GM18909 (cell line): ENCODE results near the gene PTGR1.
A peak's percentile ranks its signal among the peaks of the same experiment; 100 is the strongest.
"Not testable (repeated sequence)": the region's sequence is repeated elsewhere in the genome, so short reads cannot be mapped to it uniquely, and the experiment has no call there.

Source experiments
- ATAC-seq: cut with Tn5 transposase; IDR thresholded peaks from one replicate; pipeline ENCODE4 v1.9.1; 2021; ENCODE audit warnings: mild to moderate bottlenecking; ENCODE audit not compliant: unreplicated experiment, poor library complexity

PTGR1 gene

DNA sequence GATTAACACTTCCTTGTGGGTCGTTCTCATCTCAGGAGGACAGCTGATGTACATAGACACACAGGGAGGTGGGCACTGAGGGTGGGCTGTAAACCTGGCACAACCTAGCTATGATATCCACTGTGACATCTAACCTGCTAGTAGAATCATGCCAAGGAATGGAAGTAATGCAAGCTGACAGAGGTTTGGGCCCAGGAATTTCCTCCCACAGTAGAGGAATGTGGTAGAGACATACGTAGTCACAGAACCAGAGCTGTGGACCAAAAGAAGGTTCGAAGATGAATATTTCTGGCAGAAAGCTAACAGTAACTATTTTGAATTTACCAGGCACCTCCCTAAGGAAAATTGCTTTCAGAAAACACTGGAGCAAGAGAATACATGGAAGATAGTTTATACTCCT, 16.5 kb upstream of the PTGR1 start:
- no peak for ATAC-seq

DNA sequence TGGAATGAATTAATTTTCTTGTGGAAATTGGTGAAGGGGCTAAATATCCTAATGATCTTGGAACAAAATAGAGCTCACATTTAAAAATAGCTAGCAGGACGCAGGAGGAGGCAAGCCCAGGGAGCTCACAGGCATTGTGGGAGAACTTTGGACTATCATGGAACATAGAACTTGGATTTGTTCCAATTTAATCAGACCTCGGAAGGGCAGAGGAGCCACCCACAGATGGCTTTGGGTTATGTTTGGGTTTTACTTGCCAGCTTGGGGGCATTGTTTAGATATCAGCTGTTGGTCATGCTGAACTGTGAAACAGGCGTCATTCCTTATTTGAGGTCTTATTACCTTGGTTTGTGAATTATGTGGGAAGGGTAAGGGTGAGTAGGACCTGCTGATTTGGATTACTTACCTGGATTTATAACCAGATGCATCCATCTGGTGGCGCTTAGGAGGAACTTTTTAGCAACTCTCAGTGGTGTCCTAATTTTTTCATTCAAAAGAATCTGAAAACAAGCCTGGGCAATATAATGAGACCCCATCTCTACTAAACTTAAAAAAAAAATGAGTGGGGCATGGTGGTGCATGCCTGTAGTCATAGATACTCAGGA, 14.1 kb upstream of the PTGR1 start:
- no peak for ATAC-seq

DNA sequence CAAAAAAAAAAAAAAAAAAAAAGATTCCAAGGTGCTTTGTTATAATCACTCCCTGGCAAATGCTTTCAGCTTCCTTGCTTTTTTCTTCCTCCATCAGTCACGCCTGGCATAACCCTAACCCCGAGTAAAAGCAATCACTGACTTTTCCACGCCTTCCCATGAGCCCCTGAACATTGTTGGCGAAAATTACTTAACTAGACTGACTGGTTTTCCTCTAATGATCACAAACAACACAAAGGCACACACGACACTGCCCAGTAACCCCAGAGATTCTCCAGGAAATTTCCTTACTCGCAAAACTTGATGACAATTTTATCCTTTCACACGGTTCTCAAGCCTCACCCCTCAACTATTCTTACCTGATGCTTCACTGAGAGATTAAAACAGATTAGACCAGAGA, 11.4 kb upstream of the PTGR1 start:
- no peak for ATAC-seq

DNA sequence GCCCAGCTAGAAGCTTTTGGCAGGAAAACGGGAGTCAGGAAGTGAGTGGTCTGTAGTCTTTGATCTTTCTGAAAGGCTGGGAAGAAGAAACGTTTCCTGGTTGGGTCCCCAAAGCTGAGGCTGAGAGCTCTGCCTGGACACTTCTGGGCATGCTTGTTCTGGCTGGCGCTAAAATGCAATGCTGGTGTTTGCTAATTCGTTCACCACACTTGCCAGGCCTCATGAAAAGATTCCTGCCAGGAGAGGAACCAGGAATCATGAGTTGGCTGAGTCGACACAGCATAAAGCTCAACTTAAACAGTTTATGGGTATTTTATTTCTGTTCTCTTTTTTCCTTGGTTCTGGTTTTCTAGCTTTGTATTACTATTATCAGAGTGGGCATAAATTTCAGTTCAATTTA, 10.7 kb upstream of the PTGR1 start:
- no peak for ATAC-seq

DNA sequence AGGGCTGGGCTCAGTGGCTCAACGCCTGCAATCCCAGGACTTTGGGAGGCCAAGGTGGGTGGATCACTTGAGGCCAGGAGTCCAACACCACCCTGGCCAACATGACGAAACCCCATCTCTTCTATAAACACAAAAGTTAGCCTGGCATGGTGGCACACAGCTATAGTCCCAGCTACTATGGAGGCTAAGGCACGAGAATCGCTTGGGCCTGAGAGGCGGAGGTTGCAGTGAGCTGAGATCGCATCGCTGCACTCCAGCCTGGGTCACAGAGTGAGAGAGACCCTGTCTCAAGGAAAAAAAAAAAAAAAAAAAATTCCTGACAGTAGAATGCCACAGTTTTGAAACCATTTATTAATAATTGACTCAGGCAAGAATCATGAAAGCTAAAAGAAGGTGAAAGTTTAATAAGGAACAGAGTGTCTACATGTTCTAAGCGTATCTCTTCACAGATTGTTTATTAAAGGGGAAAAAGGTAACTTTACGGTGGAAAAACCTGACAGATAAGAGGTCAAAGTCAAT, 5.7 kb upstream of the PTGR1 start:
- no peak for ATAC-seq

DNA sequence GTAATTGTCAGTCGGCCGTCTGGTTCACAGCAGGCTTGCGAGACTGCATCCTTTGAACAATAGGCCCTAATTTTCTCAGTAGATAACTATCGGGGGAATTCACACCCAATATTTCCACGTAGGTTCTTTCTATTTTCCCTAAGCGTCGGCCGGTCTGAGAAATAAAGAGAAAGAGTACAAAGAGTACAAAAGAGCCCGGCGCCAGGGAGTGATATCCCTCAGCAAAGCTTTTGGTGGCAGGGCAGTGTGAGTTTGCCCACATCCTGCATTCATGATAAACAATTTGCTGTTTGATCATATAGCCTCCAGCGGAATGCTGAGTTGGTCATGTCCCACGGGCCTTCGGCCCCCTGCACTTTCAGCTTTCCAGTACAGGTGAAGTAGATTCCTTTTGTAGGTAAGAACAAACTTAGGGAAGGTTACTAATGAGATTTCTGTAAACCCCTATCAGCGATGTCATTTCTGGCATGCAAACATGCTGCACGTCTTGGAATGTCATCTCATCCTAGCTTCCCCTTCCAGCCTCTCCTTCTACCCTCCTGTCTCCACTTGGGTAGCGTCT, 4.7 kb upstream of the PTGR1 start:
- ATAC-seq = no peak

DNA sequence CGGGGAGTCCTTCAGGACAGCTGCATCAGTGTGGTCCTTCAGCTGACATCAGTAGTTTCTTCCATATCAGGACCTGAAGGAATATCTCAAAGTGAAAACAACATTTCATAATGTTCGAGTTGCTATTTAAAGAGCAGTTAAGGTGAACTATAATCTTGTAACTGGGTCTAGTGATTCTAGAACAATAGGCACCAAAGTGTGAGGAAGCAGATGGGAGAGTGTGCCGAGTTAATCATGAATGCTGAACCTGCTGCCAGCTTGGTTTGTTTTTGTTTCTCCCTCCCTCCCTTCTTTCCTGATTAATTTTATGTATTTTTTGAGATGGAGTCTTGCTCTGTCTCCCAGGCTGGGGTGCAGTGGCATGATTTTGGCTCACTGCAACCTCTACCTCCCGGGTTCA, 3.6 kb upstream of the PTGR1 start:
- no peak for ATAC-seq

DNA sequence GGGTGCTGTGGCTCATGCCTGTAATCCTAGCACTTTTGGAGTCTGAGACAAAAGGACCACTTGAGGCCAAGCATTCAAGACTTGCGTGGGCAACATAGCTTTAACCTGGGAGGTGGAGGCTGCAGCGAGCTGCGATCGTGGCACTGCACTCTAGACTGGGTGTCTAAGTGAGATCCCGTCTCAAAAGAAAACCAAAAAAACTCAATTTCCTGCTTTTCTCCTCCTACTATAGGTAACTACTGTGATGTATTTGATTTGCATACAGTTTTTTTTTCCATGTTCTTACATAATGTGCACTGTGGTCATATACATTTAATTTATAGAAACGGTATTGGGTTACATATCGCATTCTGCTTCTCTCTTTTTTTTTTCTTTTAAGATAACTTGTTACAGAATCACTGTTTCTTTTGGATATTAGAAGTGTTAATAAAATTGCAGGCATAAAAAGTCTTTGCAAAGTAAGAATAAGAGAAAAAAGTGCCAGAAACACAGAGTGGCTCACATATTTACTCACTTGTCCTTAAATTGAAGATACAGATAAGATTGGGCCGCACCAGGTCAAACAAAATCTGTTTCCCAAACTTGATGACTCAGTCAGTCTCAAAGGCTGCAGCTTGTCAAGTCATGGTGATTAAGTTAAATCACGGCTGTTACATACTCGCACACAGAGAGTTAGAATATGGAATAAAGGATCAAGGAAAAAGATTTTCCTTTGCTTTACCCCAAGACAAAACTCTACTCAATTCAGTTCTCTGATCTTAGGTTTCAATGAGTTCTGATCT, 2.0 kb upstream of the PTGR1 start:
- ATAC-seq = no peak

DNA sequence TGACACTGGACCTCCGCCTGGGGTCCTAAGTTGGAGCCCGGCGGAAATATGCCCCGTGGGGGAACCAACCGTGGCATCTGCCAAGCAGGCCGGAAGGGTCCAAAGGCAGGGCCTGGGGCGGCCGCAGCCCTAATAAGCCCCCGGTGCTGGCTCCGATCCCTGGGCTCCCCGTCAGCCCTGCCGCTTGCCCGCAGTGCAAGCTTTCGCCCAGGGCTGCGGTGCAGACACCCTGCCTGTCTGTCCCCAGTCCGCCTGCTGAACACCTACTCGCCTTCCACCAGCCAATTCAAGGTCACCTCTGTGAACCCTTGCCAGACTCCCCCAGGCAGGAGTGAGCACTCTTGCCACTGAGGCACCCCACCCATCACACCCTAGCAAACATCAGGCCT, 502 bp upstream of the PTGR1 start:
- peak; percentile 8 for ATAC-seq

DNA sequence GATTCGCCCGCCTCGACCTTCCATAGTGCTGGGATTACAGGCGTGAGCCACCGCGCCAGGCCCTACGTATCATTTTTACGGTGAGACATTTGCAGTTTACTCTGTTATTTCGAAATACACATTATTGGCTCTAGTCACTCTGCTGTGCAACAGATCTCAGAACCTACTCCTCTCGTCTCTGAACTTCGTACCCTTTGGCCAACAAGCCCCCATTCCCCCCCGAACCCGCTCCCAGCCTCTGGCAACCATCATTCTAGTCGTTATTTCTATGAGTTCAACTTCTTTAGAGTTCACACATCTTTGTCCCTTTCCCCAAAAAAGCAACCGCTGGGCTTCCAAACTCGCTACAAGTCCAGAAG, 735 bp downstream of the PTGR1 start:
- ATAC-seq = peak; percentile 9

DNA sequence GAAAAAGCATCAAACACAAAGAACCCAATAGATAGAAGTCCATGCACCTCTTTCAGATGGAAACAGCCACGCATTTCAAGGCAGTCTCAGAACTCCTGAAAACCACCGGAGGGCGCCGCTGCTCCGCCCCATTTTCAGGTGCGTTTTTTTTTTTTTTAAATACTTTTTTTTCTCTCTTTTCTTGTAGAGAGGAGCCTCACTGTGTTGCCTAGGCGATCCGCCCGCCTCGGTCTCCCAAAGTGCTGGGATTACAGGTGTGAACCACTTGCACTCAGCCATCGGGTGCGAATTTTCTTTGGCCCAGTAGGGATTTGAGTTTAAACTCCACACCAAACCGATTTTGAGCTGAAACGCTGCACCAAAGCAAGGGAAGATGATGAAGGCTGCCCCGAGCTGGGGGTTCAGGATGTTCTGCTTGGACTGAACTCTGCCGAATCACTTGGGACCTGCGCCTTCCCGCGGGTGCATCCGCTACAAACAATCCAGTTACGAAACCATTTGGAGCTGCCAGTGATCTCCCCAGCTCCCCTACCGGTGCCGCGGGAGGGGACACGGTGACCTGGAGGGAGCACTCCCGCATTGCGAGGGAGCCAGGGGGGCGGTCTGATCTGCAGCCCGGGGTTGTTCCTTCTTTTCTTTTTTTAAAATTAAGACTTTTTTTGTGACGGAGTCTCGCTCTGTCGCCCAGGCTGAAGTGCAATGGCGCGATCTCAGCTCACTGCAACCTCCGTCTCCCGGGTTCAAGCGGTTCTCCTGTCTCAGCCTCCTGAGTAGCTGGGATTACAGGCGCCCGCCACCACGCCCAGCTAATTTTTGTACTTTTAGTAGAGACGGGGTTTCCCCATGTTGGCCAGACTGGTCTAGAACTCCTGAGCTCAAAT, 1.4 kb downstream of the PTGR1 start:
- ATAC-seq = peak; percentile 51

DNA sequence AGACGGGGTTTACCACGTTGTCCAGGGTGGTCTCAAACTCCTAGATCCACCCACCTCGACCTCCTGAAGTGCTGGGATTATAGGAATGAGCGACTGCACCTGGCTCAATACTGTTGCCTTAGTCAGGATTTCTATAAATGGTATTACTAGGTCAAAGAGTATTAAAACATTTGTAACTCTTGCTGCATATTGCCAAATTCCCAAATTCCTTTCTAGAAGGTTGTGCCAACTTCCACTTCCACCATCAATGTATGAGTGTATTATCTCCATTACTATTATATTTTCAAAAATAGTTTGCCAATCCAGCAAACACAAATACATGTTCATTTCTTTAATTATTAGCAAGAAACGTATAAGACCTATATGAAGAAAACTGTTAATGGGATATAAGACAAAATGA, 10.6 kb downstream of the PTGR1 start:
- ATAC-seq = no peak

DNA sequence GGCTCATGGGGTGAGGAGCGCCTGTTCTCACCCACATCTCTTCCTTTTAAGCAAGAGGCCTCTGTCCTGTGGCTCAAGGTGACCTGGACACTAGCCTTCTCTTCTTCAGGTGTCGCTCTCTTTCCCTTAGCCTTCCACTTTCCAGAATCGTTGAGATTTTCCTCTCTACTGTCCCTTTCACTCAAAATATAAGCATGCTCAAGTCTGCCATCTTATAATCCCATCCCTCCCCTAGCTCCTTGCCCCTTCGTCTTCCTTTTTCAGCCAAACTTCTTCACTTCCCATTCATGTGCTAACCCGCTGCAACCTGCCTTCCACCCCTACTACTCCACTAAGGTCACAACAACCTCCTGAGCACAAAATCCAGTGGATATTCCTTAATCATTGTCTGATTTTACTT, 13.1 kb downstream of the PTGR1 start:
- no peak for ATAC-seq

DNA sequence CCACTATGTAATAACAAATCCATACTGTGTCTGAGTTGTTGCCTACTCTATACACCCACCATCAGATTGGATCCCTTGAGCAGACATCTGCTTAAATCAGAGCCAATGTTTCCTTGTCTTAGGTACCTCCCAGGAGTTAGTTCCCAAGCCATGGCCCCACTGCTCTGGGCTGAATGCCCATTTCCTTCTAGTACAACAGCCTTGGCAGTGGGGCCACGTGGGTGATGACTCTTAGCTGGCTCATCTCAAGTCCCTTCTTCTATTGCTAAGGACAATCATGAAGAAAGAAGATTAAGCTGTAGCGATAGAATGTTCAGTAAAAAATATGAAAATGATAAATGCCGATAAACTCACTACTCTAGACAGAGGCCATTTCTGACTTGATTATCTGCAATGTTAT, 16.6 kb downstream of the PTGR1 start:
- ATAC-seq = no peak

DNA sequence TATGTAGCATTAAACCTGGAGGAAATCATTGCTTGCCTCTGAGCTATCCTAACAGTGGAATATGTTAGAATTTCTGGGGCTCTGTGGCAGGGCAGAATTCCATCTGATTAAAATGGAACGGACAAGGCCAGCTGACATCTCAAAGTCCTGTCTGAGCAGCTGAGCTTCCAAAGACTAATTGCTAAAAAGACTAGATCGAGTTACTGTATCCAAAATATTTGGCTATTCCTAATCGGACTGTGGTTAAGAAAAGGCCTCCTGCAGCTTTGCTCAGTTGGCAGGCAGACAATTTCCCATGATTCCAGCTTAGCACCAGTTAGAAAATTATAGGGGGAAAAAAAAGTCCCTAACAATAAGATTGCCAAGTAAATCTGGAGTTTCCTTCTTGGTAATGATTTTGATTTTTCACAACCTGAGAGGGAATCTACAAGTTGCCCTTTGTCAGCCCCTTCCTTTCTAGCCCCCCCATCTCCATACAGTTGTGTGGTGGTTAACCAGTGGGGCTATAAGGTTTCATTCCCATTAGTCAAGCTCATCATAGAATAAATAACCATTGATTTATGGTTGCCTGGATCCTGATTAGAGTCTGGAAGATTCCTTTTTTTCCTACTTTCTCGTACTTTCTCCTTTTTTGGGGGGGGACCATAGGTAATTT, 26.4 kb downstream of the PTGR1 start:
- ATAC-seq = no peak

DNA sequence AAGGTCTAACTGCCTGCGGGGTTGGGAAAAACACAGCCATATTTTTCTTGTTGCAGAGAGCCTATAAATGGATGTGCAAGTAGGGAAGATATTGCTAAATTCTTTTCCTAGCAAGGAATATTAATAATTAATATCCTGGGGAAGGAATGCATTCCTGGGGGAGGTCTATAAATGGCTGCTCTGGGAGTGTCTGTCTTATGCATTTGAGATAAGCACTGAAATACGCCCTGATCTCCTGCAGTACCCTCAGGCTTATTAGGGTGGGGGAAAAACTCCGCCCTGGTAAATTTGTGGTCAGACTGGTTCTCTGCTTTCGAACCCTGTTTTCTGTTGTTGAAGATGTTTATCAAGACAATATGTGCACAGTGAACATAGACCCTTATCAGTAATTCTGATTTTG, 31.3 kb downstream of the PTGR1 start:
- ATAC-seq = not testable (repeated sequence)

DNA sequence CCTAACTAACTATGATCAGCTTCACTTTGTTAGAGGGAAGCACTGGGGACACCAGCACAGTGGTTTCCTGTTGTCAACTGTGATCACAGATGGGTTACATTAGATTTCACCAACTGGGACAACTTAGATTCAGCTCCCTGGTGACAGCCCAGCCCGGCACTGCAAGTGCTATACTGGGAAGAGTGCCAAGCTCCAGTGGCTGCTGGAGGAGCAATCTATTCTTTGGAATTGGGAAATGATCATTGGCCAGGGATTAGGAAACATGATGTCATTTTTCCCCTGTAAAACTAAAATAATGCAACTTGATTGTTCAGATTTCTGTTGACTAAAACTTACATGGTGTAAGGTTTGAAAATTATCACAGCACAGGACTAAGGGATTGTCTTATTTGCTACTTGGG, 33.2 kb downstream of the PTGR1 start:
- no peak for ATAC-seq

DNA sequence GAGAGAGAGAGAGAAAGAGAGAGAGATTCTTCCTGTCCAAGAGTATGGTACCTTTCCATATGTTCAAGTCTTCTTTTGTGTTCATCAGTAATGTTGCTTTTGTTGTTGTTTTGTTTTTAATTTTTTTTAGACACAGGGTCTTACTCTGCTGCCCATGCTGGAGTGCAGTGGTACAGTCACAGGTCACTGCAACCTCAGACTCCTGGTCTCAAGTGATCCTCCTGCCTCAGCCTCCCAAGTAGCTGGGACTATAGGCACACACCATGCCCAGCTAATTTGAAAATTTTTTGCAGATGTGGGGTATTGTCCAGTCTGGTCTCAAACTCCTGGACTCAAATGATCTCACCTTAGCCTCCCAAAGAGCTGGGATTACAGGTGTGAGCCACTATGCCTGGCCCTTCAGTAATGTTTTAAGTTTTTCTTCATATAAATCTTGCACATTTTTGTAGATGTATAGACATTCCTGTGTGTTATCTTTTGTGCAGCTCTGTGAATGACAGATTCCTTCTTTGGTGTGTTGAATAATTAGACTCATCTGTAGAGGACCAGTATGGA, 38.2 kb downstream of the PTGR1 start:
- no peak for ATAC-seq

DNA sequence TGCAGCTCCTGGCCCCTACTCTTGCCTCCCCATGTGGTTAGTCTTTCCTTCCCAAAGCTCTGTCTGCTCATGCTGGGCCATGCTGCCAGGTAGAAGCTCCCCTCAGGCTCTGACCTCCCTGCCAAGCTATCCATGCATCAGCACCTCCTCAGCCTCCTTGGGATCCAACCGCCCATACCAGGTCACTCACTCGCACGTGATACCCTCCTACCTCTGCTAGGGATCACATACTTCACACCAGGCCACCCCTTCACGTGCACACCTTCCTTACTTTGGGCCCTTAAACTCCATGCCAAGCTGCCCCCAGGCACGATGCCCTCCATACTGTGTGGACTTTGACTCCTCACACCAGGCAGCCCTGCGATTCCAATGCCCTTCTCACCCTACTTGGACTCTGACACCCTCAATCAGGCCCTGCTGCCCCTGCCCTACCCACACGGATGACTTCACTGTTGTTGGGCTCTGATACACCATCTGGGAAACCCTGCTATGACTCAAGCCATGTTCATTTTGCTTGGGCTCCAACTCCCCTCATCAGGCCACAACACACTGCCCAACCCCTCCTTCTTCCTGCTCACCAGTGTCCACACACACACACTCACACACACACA, 40.3 kb downstream of the PTGR1 start:
- no peak for ATAC-seq

DNA sequence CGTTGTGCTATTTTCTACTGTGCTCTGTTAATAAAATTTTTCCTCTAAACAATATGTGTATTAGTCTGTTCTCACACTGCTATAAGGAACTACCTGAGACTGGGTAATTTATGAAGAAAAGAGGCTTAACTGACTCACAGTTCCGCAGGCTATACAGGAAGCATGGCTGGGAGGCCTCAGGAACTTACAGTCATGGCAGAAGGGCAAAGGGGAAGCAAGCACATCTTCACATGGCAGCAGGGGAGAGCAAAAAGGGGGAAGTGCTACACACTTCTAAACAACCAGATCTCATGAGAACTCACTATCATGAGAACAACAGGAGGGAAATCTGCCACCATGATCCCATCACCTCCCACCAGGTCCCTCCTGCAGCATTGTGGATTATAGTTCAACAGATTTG, 44.0 kb downstream of the PTGR1 start:
- not testable (repeated sequence) for ATAC-seq
